PC-3 (cell line): ENCODE measurements around the gene TAS2R14. TPM values are rescaled to one million over a fixed set of nuclear protein-coding genes. Genes with fewer than 3 reads are reported as not detected.

Experiments
- ATAC-seq: fragments of 200-7000 bp; cut with Tn5 transposase; 2 replicates; pipeline ENCODE4 v1.9.1; 2020; ENCODE audit warnings: mild to moderate bottlenecking, moderate library complexity
- BruUV-seq: library from RNA; stranded (reverse); fragments of 400-500 nt; replicated peaks from 2 replicates; lab custom pipeline; 2021; lab: Mats Ljungman, UMichigan
- CTCF ChIA-PET: fragments of 300-600 bp; sonication (Branson Sonifier 250); formaldehyde crosslinking; loops from one replicate; lab custom pipeline; 2022; ENCODE audit warnings: antibody characterized with exemption; lab: Charles Lee
- POLR2A ChIA-PET: fragments of 300-600 bp; sonication (Branson Sonifier 250); formaldehyde crosslinking; loops from one replicate; lab custom pipeline; 2022; ENCODE audit warnings: antibody characterized with exemption; ENCODE audit not compliant: unreplicated experiment; lab: Charles Lee
- DNase-seq: peaks from one replicate; pipeline ENCODE4 v3.0.0-alpha.2; 2015
- H2AFZ ChIP-seq: fragments of 300-600 bp; sonication (generic); 2 replicates; pipeline ENCODE4 v1.6.0; 2016; ENCODE audit warnings: antibody characterized with exemption, low read length
- H3F3A ChIP-seq: fragments of 300-600 bp; sonication (generic); one replicate; pipeline ENCODE4 v1.6.0; 2017; ENCODE audit warnings: antibody characterized with exemption, low read length, control low read depth, mild to moderate bottlenecking; ENCODE audit not compliant: unreplicated experiment
- H3K27ac ChIP-seq: fragments of 300-600 bp; sonication (generic); 2 replicates; pipeline ENCODE4 v1.5.1; 2016; ENCODE audit warnings: mild to moderate bottlenecking, low read length
- H3K27me3 ChIP-seq: fragments of 300-600 bp; sonication (generic); 2 replicates; pipeline ENCODE4 v1.6.1; 2016; ENCODE audit warnings: low read length, mixed read lengths
- H3K36me3 ChIP-seq: fragments of 300-600 bp; sonication (generic); 2 replicates; pipeline ENCODE4 v1.6.1; 2016; ENCODE audit warnings: low read depth, mixed run types, low read length, mixed read lengths
- H3K4me1 ChIP-seq: fragments of 300-600 bp; sonication (generic); 2 replicates; pipeline ENCODE4 v1.5.1; 2016; ENCODE audit warnings: low read length; ENCODE audit not compliant: insufficient read depth
- H3K4me2 ChIP-seq: fragments of 300-600 bp; sonication (generic); 2 replicates; pipeline ENCODE4 v1.6.0; 2016; ENCODE audit warnings: low read length
- H3K4me3 ChIP-seq: fragments of 300-600 bp; sonication (generic); 2 replicates; pipeline ENCODE4 v1.5.1; 2016; ENCODE audit warnings: mild to moderate bottlenecking, low read length, mixed read lengths
- H3K79me2 ChIP-seq: fragments of 300-600 bp; sonication (generic); 2 replicates; pipeline ENCODE4 v1.6.1; 2017; ENCODE audit warnings: low read length, mixed read lengths
- H3K9ac ChIP-seq: fragments of 300-600 bp; sonication (generic); 2 replicates; pipeline ENCODE4 v1.6.0; 2016; ENCODE audit warnings: mild to moderate bottlenecking, low read length
- H3K9me2 ChIP-seq: fragments of 300-600 bp; sonication (generic); replicated peaks from 2 replicates; pipeline ENCODE4 v1.6.1; 2016; ENCODE audit warnings: mixed run types, low read length, mixed read lengths
- H3K9me3 ChIP-seq: fragments of 300-600 bp; sonication (generic); 2 replicates; pipeline ENCODE4 v1.6.1; 2016; ENCODE audit warnings: low read length, mixed read lengths
- H4K20me1 ChIP-seq: fragments of 300-600 bp; sonication (generic); 2 replicates; pipeline ENCODE4 v1.6.1; 2016; ENCODE audit warnings: low read length, mixed read lengths
- EZH2 ChIP-seq: fragments of 300-600 bp; sonication (generic); IDR thresholded peaks from one replicate; pipeline ENCODE4 v1.6.1; 2017; ENCODE audit warnings: antibody characterized with exemption, mild to moderate bottlenecking, low read length; ENCODE audit not compliant: unreplicated experiment
- EZH2phosphoT487 ChIP-seq: fragments of 300-600 bp; sonication (generic); IDR thresholded peaks from 2 replicates; pipeline ENCODE4 v1.6.1; 2018; ENCODE audit warnings: mild to moderate bottlenecking, antibody characterized with exemption, low read length, borderline replicate concordance
- intact Hi-C: fragments of 100-400 bp; cut with micrococcal nuclease; formaldehyde crosslinking; loops from 2 replicates; pipeline ENCODE4 v1.9.0; 2023
- total RNA-seq: library from RNA; depleted of rRNA; stranded (reverse); fragments of >200 nt; gene quantifications from 2 replicates; pipeline ENCODE4 v1.2.3, GENCODE V29; 2014
- TF ChIP-seq, protein P1 (sequence below): fragments of 300-600 bp; sonication (generic); conservative IDR thresholded peaks from 2 replicates; pipeline ENCODE4 v1.5.1; 2017; ENCODE audit warnings: antibody characterized with exemption, low read depth, mild to moderate bottlenecking, low read length

TAS2R14 gene
- total RNA-seq, 1 experiment from 2014 or later, result 1.8 TPM

DNA sequence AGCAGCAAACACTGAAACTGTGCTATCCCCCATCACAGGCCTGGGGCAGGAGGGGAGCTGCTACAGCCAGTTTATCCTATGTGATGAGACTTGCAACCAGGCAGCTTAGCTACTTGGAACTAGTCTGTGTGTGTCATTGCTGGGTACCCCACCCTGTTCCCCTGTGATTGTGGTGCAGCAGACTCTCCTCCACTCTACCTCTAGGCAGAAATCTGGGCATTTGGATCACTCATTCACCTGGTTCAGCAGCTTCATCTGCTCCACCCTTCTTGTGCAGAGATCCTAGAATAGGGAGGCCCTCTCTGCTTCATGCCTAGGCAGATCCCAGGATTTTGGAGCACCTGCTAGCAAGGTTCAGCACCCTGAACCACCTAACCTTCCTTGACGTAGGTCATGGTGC, 38.5 kb downstream of the TAS2R14 start:
- intact Hi-C loops, result loop anchor here (2.0 kb wide), 1 partner anchor 130 kb away; no protein-coding TSS in a partner anchor
- POLR2A ChIA-PET, result no interaction called here

DNA sequence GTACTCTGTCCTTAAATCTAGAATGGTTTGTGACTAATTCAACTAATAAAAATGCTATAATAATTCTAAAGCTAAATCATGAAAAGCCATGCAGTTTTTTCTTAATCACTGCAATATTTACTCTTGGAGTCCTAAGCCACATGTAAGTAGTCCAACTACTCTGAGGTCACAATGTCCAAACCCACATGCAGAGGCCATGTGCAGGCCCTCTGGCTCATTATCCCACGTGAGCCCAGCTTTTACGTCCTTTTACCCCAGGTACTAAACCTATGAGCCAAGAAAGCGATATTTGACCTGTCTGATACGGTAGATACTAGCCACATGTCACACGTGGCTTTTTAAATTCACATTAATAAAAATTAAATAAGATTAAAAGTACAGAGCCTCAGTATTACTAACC, 42.2 kb downstream of the TAS2R14 start:
- H3K27me3 ChIP-seq, result no peaks in the 10 kb centered on the region
- TF ChIP-seq, protein P1, sequence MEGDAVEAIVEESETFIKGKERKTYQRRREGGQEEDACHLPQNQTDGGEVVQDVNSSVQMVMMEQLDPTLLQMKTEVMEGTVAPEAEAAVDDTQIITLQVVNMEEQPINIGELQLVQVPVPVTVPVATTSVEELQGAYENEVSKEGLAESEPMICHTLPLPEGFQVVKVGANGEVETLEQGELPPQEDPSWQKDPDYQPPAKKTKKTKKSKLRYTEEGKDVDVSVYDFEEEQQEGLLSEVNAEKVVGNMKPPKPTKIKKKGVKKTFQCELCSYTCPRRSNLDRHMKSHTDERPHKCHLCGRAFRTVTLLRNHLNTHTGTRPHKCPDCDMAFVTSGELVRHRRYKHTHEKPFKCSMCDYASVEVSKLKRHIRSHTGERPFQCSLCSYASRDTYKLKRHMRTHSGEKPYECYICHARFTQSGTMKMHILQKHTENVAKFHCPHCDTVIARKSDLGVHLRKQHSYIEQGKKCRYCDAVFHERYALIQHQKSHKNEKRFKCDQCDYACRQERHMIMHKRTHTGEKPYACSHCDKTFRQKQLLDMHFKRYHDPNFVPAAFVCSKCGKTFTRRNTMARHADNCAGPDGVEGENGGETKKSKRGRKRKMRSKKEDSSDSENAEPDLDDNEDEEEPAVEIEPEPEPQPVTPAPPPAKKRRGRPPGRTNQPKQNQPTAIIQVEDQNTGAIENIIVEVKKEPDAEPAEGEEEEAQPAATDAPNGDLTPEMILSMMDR, result no peak
- TF ChIP-seq EZH2 (no peak), EZH2phosphoT487 (no peak)
- DNase-seq (no peak), ATAC-seq (no peak)
- H3K4me3 ChIP-seq, result no peak overlapping the region
- no peaks in the 10 kb centered on the region for H4K20me1 ChIP-seq
- no peaks in the 10 kb centered on the region for H3F3A ChIP-seq
- H2AFZ ChIP-seq, result no peak overlapping the region
- H3K36me3 ChIP-seq, result no peaks in the 10 kb centered on the region
- intact Hi-C loops, result no loop called here
- H3K4me2 ChIP-seq, result no peak overlapping the region
- BruUV-seq, result no TSS peak
- H3K4me1 ChIP-seq, result no peaks in the 10 kb centered on the region
- no peaks in the 10 kb centered on the region for H3K79me2 ChIP-seq
- ChIA-PET CTCF (no interaction called here), POLR2A (no interaction called here)
- no peak overlapping the region for H3K9ac ChIP-seq
- H3K9me3 ChIP-seq, result no peaks in the 10 kb centered on the region
- no peaks in the 10 kb centered on the region for H3K9me2 ChIP-seq
- no peak overlapping the region for H3K27ac ChIP-seq

More for the DNA sequence above, 38.5 kb downstream of the TAS2R14 start:
- DNase-seq (no peak), ATAC-seq (no peak)
- no peak overlapping the region for H3K9ac ChIP-seq
- H3K9me3 ChIP-seq, result no peaks in the 10 kb centered on the region
- H3K9me2 ChIP-seq, result no peaks in the 10 kb centered on the region
- no peak overlapping the region for H3K4me3 ChIP-seq
- no peaks in the 10 kb centered on the region for H3K79me2 ChIP-seq
- CTCF ChIA-PET, result no interaction called here
- H3K4me2 ChIP-seq, result no peak overlapping the region
- H2AFZ ChIP-seq, result no peak overlapping the region
- no peaks in the 10 kb centered on the region for H3K27me3 ChIP-seq
- H3K36me3 ChIP-seq, result no peaks in the 10 kb centered on the region
- no peaks in the 10 kb centered on the region for H3F3A ChIP-seq
- no peak for TF ChIP-seq EZH2phosphoT487
- TF ChIP-seq, protein P1, result no peak
- no peak for TF ChIP-seq EZH2
- no peaks in the 10 kb centered on the region for H3K4me1 ChIP-seq
- H4K20me1 ChIP-seq, result no peaks in the 10 kb centered on the region
- H3K27ac ChIP-seq, result no peak overlapping the region
- no TSS peak for BruUV-seq

DNA sequence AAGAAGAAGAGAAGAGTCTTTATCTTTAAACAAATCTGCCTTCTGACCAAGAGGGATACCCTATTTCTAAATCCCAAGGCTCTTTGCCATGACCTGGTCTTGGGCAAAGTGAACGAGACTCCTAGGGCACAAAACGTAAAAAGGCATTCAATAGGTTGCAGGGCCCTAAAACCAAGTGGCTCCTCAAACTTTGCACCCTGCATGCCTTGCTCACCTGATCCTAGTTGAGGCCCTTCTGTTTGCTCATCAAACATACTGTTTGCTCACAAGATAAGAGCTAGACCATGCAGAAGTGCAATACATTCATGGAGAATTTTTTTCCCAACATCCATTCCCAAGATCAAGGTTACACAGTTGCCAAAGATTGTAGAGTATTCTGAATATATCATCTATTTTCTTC, 47.1 kb downstream of the TAS2R14 start:
- CTCF ChIA-PET, result no interaction called here
- H3F3A ChIP-seq, result no peaks in the 10 kb centered on the region
- H3K36me3 ChIP-seq, result no peaks in the 10 kb centered on the region
- no peak overlapping the region for H3K4me2 ChIP-seq
- no peaks in the 10 kb centered on the region for H3K4me1 ChIP-seq
- intact Hi-C loops, result no loop called here
- no peaks in the 10 kb centered on the region for H4K20me1 ChIP-seq
- no peak for ATAC-seq
- BruUV-seq, result no TSS peak
- DNase-seq, result no peak
- H3K27me3 ChIP-seq, result no peaks in the 10 kb centered on the region
- no peak for TF ChIP-seq EZH2phosphoT487
- TF ChIP-seq, protein P1, result no peak
- no peak overlapping the region for H2AFZ ChIP-seq
- no peaks in the 10 kb centered on the region for H3K79me2 ChIP-seq
- H3K4me3 ChIP-seq, result no peak overlapping the region
- POLR2A ChIA-PET, result no interaction called here
- H3K9ac ChIP-seq, result no peak overlapping the region
- no peak overlapping the region for H3K27ac ChIP-seq
- no peaks in the 10 kb centered on the region for H3K9me3 ChIP-seq
- H3K9me2 ChIP-seq, result no peaks in the 10 kb centered on the region
